ENCODE data around the gene HPS5.

- TF ChIP-seq POLR2A (IDR thresholded peaks at IDR 0.05) (no peak), CTCF (IDR thresholded peaks at IDR 0.05) (no peak)
These were observed 50.7 kb downstream of the HPS5 start for GRCh38 chr11:18271206-18271605.

Data from adrenal gland (tissue), 5 donors.